HEK293 (cell line): Measurements from ENCODE around the gene CTRB1.
A peak's percentile ranks its signal among the peaks of the same experiment; 100 is the strongest.

Source experiments
- CTCF ChIA-PET: fragments of 350-600 bp; formaldehyde crosslinking; extraction: SDS; loops from one replicate; lab custom pipeline; 2021; ENCODE audit warnings: antibody characterized with exemption; lab: Yijun Ruan, JAX
- POLR2A ChIA-PET: fragments of 300-600 bp; formaldehyde crosslinking; extraction: SDS; loops from one replicate; lab custom pipeline; 2020; ENCODE audit warnings: antibody characterized with exemption, inconsistent platforms; lab: Yijun Ruan, JAX
- H3K27ac ChIP-seq: fragments of 200-500 bp; sonication (Bioruptor generic); 2 replicates; pipeline ENCODE4 v1.5.1; 2014; ENCODE audit warnings: low read depth, low read length, control low read depth, inconsistent platforms; ENCODE audit errors: extremely low read depth
- H3K36me3 ChIP-seq, 2 experiments: fragments of 200-500 bp in 1 of 2; sonication (Bioruptor generic) in 1 of 2; 1 replicate in 1 of 2; 2 replicates in 1 of 2; pipeline ENCODE4 v1.5.1; 2014 to 2017; ENCODE audit warnings: inconsistent platforms in 2 of 2, low read length in 2 of 2; ENCODE audit not compliant: control insufficient read depth in 2 of 2, insufficient read depth in 1 of 2
- H3K4me1 ChIP-seq: fragments of 200-500 bp; sonication (Bioruptor generic); 2 replicates; pipeline ENCODE4 v1.5.1; 2014; ENCODE audit warnings: mild to moderate bottlenecking, low read length, inconsistent platforms; ENCODE audit not compliant: control insufficient read depth, insufficient read depth
- H3K4me3 ChIP-seq: 2 replicates; pipeline ENCODE4 v1.5.1; 2011; ENCODE audit warnings: low read depth, mild to moderate bottlenecking, control low read depth, low read length, moderate library complexity
- H3K9me3 ChIP-seq: fragments of 200-500 bp; sonication (Bioruptor generic); 2 replicates; pipeline ENCODE4 v1.5.1; 2014; ENCODE audit warnings: low read depth, low read length, inconsistent platforms; ENCODE audit not compliant: control insufficient read depth, insufficient read depth
- BCL11B ChIP-seq: fragments of 450-650 bp; formaldehyde crosslinking; IDR thresholded peaks from 2 replicates; pipeline ENCODE4 v1.5.1; 2016; ENCODE audit warnings: low read depth, missing biosample characterization, missing genetic modification characterization
- GLIS2 ChIP-seq: fragments of 450-650 bp; formaldehyde crosslinking; IDR thresholded peaks from 2 replicates; pipeline ENCODE4 v1.5.1; 2016; ENCODE audit warnings: missing biosample characterization, missing genetic modification characterization
- ZFP69B ChIP-seq: fragments of 450-650 bp; formaldehyde crosslinking; IDR thresholded peaks from 2 replicates; pipeline ENCODE4 v1.5.1; 2016; ENCODE audit warnings: missing biosample characterization, missing genetic modification characterization
- ZNF121 ChIP-seq: fragments of 450-650 bp; formaldehyde crosslinking; IDR thresholded peaks from 2 replicates; pipeline ENCODE4 v1.5.1; 2016; ENCODE audit warnings: missing biosample characterization, missing genetic modification characterization
- ZNF133 ChIP-seq: fragments of 450-650 bp; formaldehyde crosslinking; IDR thresholded peaks from 2 replicates; pipeline ENCODE4 v1.5.1; 2016; ENCODE audit warnings: missing biosample characterization, missing genetic modification characterization
- ZNF175 ChIP-seq: fragments of 450-650 bp; formaldehyde crosslinking; IDR thresholded peaks from 2 replicates; pipeline ENCODE4 v1.5.1; 2016; ENCODE audit warnings: missing biosample characterization, missing genetic modification characterization
- ZNF324 ChIP-seq: fragments of 450-650 bp; formaldehyde crosslinking; IDR thresholded peaks from 2 replicates; pipeline ENCODE4 v1.5.1; 2016; ENCODE audit warnings: missing biosample characterization, missing genetic modification characterization
- ZNF514 ChIP-seq: fragments of 450-650 bp; formaldehyde crosslinking; IDR thresholded peaks from 2 replicates; pipeline ENCODE4 v1.5.1; 2016; ENCODE audit warnings: missing biosample characterization, missing genetic modification characterization
- ZNF707 ChIP-seq: fragments of 450-650 bp; formaldehyde crosslinking; IDR thresholded peaks from 2 replicates; pipeline ENCODE4 v1.5.1; 2016; ENCODE audit warnings: missing biosample characterization, missing genetic modification characterization
- TF ChIP-seq, protein P1 (sequence below): fragments of 450-650 bp; formaldehyde crosslinking; IDR thresholded peaks from 2 replicates; pipeline ENCODE4 v1.5.1; 2016; ENCODE audit warnings: missing biosample characterization, missing genetic modification characterization
- TF ChIP-seq, protein P2 (sequence below): fragments of 450-650 bp; formaldehyde crosslinking; IDR thresholded peaks from 2 replicates; pipeline ENCODE4 v1.5.1; 2016; ENCODE audit warnings: missing biosample characterization, missing genetic modification characterization
- TF ChIP-seq, protein P3 (sequence below): fragments of 450-650 bp; formaldehyde crosslinking; IDR thresholded peaks from 2 replicates; pipeline ENCODE4 v1.5.1; 2016; ENCODE audit warnings: missing biosample characterization, missing genetic modification characterization, low read depth
- TF ChIP-seq, protein P4 (sequence below): fragments of 450-650 bp; formaldehyde crosslinking; IDR thresholded peaks from 2 replicates; pipeline ENCODE4 v1.5.1; 2017; ENCODE audit warnings: missing biosample characterization, mild to moderate bottlenecking, missing genetic modification characterization, moderate library complexity
- TF ChIP-seq, protein P5 (sequence below): fragments of 450-650 bp; formaldehyde crosslinking; IDR thresholded peaks from 2 replicates; pipeline ENCODE4 v1.5.0; 2017; ENCODE audit warnings: missing biosample characterization, missing genetic modification characterization, borderline replicate concordance
- TF ChIP-seq, protein P6 (sequence below): fragments of 450-650 bp; formaldehyde crosslinking; IDR thresholded peaks from 2 replicates; pipeline ENCODE4 v1.5.1; 2017; ENCODE audit warnings: missing biosample characterization, missing genetic modification characterization
- TF ChIP-seq, protein P7 (sequence below): fragments of 450-650 bp; formaldehyde crosslinking; IDR thresholded peaks from 2 replicates; pipeline ENCODE4 v1.5.1; 2016; ENCODE audit warnings: missing biosample characterization, missing genetic modification characterization
- TF ChIP-seq, protein P8 (sequence below): fragments of 450-650 bp; formaldehyde crosslinking; optimal IDR thresholded peaks from 2 replicates; pipeline ENCODE3; 2016; ENCODE audit warnings: missing biosample characterization, mild to moderate bottlenecking, missing genetic modification characterization
- TF ChIP-seq, protein P9 (sequence below): fragments of 450-650 bp; formaldehyde crosslinking; IDR thresholded peaks from 2 replicates; pipeline ENCODE4 v1.5.1; 2016; ENCODE audit warnings: missing biosample characterization, missing genetic modification characterization

Gene CTRB1

DNA sequence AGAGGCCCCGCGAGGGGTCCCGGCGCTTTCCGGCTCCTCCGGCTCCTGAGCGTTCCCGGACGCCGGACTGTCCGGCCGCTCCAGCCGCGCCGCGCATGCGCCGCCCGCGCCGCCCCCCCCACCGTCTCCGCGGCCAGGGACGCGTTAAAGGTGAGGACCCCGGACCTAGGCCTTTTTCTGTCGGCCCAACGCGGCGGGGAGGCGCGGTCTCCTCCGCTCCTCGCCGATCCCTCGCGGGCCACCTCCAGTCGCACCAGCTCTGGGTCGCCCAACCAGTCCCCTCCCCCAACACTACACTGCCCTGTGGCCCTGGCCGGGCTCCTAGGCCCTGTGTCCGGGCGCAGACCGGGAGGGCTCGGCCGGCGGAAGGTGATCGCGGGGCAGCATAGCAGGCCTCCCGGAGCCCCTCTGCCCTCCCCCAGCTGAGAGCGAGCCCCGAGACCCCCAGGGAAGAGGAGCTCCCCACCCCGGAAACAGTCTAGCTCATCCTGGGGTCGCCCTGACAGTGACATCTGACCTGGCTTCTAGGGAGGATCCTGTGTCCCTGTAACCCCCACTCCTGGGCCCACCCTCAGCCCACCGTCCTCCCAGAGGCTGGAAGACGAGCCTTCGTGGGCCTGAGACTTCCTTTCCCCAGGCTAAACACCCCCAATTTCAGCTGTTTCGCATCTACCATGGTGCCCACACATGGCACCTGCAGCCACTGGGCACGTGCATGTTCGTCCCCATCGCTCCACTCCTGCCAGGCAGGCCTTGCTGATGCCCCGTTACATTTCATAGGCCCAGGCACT, 47.3 kb downstream of the CTRB1 start:
- Histone ChIP-seq H3K4me3 (peak overlapping the region; percentile 73), H3K9me3 (no peaks in the 10 kb centered on the region), H3K4me1 (peaks cover 5% of the 10 kb centered on the region; the same call in 1 of the 2 replicates), H3K36me3 (peaks cover 0 to 25% of the 10 kb centered on the region in 2 experiments; a peak in 1 of 3 replicates), H3K27ac (peak overlapping the region; percentile 82; the same call in 1 of the 2 replicates)
- ChIA-PET POLR2A (interaction anchor here (1.3 kb wide), 1 partner anchor 11 kb away, joined by 3 read pairs; no protein-coding TSS in a partner anchor), CTCF (interaction anchor here (0.8 to 1.1 kb wide), 3 partner anchors 66 to 119 kb away, joined by 3 to 4 read pairs (median 4); no protein-coding TSS in a partner anchor)
- TF ChIP-seq ZNF133 (tag by site-specific recombination): no peak
- TF ChIP-seq, protein P1, sequence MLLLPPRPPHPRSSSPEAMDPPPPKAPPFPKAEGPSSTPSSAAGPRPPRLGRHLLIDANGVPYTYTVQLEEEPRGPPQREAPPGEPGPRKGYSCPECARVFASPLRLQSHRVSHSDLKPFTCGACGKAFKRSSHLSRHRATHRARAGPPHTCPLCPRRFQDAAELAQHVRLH (tag by site-specific recombination): peak; percentile 30; the same call in 1 of the 2 replicates
- TF ChIP-seq, protein P2, sequence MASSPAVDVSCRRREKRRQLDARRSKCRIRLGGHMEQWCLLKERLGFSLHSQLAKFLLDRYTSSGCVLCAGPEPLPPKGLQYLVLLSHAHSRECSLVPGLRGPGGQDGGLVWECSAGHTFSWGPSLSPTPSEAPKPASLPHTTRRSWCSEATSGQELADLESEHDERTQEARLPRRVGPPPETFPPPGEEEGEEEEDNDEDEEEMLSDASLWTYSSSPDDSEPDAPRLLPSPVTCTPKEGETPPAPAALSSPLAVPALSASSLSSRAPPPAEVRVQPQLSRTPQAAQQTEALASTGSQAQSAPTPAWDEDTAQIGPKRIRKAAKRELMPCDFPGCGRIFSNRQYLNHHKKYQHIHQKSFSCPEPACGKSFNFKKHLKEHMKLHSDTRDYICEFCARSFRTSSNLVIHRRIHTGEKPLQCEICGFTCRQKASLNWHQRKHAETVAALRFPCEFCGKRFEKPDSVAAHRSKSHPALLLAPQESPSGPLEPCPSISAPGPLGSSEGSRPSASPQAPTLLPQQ (tag by site-specific recombination): peak; percentile 54
- TF ChIP-seq, protein P3, sequence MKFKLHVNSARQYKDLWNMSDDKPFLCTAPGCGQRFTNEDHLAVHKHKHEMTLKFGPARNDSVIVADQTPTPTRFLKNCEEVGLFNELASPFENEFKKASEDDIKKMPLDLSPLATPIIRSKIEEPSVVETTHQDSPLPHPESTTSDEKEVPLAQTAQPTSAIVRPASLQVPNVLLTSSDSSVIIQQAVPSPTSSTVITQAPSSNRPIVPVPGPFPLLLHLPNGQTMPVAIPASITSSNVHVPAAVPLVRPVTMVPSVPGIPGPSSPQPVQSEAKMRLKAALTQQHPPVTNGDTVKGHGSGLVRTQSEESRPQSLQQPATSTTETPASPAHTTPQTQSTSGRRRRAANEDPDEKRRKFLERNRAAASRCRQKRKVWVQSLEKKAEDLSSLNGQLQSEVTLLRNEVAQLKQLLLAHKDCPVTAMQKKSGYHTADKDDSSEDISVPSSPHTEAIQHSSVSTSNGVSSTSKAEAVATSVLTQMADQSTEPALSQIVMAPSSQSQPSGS: no peak
- TF ChIP-seq, protein P4, sequence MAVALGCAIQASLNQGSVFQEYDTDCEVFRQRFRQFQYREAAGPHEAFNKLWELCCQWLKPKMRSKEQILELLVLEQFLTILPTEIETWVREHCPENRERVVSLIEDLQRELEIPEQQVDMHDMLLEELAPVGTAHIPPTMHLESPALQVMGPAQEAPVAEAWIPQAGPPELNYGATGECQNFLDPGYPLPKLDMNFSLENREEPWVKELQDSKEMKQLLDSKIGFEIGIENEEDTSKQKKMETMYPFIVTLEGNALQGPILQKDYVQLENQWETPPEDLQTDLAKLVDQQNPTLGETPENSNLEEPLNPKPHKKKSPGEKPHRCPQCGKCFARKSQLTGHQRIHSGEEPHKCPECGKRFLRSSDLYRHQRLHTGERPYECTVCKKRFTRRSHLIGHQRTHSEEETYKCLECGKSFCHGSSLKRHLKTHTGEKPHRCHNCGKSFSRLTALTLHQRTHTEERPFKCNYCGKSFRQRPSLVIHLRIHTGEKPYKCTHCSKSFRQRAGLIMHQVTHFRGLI (tag by site-specific recombination): peak; percentile 92
- 0 out of 2 replicates have a peak, but pooled peaks have one; percentile 14 for TF ChIP-seq ZFP69B (tag by site-specific recombination)
- TF ChIP-seq, protein P5, sequence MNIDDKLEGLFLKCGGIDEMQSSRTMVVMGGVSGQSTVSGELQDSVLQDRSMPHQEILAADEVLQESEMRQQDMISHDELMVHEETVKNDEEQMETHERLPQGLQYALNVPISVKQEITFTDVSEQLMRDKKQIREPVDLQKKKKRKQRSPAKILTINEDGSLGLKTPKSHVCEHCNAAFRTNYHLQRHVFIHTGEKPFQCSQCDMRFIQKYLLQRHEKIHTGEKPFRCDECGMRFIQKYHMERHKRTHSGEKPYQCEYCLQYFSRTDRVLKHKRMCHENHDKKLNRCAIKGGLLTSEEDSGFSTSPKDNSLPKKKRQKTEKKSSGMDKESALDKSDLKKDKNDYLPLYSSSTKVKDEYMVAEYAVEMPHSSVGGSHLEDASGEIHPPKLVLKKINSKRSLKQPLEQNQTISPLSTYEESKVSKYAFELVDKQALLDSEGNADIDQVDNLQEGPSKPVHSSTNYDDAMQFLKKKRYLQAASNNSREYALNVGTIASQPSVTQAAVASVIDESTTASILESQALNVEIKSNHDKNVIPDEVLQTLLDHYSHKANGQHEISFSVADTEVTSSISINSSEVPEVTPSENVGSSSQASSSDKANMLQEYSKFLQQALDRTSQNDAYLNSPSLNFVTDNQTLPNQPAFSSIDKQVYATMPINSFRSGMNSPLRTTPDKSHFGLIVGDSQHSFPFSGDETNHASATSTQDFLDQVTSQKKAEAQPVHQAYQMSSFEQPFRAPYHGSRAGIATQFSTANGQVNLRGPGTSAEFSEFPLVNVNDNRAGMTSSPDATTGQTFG (tag by site-specific recombination): no peak
- 0 out of 2 replicates have a peak, but pooled peaks have one; percentile 27 for TF ChIP-seq ZNF324 (tag by site-specific recombination)
- TF ChIP-seq ZNF175 (tag by site-specific recombination): no peak
- peak; percentile 83; the same call in 1 of the 2 replicates for TF ChIP-seq BCL11B
- TF ChIP-seq ZNF121: peak; percentile 45; the same call in 1 of the 2 replicates
- TF ChIP-seq GLIS2 (tag by site-specific recombination): peak; percentile 70
- TF ChIP-seq, protein P6, sequence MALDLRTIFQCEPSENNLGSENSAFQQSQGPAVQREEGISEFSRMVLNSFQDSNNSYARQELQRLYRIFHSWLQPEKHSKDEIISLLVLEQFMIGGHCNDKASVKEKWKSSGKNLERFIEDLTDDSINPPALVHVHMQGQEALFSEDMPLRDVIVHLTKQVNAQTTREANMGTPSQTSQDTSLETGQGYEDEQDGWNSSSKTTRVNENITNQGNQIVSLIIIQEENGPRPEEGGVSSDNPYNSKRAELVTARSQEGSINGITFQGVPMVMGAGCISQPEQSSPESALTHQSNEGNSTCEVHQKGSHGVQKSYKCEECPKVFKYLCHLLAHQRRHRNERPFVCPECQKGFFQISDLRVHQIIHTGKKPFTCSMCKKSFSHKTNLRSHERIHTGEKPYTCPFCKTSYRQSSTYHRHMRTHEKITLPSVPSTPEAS (tag by site-specific recombination): no peak
- TF ChIP-seq, protein P7, sequence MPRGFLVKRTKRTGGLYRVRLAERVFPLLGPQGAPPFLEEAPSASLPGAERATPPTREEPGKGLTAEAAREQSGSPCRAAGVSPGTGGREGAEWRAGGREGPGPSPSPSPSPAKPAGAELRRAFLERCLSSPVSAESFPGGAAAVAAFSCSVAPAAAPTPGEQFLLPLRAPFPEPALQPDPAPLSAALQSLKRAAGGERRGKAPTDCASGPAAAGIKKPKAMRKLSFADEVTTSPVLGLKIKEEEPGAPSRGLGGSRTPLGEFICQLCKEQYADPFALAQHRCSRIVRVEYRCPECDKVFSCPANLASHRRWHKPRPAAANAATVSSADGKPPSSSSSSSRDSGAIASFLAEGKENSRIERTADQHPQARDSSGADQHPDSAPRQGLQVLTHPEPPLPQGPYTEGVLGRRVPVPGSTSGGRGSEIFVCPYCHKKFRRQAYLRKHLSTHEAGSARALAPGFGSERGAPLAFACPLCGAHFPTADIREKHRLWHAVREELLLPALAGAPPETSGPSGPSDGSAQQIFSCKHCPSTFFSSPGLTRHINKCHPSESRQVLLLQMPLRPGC: no peak; the same call in 1 of the 2 replicates
- TF ChIP-seq, protein P8, sequence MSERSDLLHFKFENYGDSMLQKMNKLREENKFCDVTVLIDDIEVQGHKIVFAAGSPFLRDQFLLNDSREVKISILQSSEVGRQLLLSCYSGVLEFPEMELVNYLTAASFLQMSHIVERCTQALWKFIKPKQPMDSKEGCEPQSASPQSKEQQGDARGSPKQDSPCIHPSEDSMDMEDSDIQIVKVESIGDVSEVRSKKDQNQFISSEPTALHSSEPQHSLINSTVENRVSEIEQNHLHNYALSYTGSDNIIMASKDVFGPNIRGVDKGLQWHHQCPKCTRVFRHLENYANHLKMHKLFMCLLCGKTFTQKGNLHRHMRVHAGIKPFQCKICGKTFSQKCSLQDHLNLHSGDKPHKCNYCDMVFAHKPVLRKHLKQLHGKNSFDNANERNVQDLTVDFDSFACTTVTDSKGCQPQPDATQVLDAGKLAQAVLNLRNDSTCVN (tag by site-specific recombination): peak; percentile 59
- TF ChIP-seq, protein P9, sequence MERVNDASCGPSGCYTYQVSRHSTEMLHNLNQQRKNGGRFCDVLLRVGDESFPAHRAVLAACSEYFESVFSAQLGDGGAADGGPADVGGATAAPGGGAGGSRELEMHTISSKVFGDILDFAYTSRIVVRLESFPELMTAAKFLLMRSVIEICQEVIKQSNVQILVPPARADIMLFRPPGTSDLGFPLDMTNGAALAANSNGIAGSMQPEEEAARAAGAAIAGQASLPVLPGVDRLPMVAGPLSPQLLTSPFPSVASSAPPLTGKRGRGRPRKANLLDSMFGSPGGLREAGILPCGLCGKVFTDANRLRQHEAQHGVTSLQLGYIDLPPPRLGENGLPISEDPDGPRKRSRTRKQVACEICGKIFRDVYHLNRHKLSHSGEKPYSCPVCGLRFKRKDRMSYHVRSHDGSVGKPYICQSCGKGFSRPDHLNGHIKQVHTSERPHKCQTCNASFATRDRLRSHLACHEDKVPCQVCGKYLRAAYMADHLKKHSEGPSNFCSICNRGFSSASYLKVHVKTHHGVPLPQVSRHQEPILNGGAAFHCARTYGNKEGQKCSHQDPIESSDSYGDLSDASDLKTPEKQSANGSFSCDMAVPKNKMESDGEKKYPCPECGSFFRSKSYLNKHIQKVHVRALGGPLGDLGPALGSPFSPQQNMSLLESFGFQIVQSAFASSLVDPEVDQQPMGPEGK: peak; percentile 71
- TF ChIP-seq ZNF707 (tag by site-specific recombination): no peak
- no peak for TF ChIP-seq ZNF514 (tag by site-specific recombination)
